HG03571 (cell line): ENCODE results near the gene MATR3.
"Not testable (repeated sequence)": the region's sequence is repeated elsewhere in the genome, so short reads cannot be mapped to it uniquely, and the experiment has no call there.

ENCODE experiments used
- ATAC-seq: cut with Tn5 transposase; IDR thresholded peaks from one replicate; pipeline ENCODE4 v1.9.1; 2021; ENCODE audit not compliant: unreplicated experiment

Gene MATR3

DNA sequence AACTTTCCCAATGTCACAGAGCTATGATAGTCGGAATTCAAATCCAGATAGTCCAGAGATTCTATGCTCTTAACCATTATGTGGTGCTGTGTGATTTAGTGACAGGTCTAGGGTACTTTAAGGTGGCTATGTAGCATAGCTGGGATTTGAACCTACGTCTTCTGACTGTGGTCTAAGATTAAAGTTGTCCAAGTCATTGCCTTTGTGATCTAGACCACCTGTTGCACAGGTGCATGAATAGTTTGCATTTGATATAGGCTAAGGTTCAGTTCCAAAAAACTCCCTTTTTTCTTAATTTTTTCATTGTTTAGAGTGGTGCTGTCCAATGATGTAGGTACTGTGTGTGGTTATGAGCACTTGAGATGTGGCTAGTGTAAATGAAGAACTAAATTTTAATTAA is 50.6 kb downstream of the MATR3 start:
- ATAC-seq: no peak

DNA sequence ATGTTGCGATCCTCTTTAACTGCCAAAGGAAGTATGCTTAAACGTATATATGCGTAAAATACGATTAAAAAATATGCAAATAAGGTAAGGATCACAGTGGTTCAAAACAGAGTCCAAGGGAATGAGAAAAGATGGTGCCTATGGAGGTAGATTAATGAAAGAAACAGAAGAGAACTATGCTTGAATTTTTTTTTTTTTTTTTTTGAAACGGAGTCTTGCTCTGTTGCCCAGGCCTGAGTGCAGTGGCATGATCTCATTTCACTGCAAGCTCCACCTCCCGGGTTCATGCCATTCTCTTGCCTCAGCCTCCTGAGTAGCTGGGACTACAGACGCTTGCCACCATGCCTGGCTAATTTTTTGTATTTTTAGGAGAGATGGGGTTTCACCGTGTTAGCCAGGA is 51.9 kb downstream of the MATR3 start:
- not testable (repeated sequence) for ATAC-seq

DNA sequence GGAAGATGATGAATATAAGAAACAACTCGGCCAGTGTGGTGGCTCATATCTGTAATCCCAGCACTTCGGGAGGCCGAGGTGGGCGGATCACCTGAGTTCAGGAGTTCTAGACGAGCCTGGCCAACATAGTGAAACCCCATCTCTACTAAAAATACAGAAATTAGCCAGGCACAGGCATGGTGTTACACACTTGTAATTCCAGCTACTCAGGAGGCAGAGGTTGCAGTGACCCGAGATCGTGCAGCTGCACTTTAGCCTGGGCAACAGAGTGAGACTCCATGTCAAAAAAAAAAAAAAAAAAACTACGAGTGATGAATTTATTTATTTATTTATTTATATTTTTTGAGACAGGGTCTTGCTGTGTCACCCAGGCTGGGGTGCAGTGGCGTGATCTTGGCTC is 54.3 kb downstream of the MATR3 start:
- not testable (repeated sequence) for ATAC-seq

DNA sequence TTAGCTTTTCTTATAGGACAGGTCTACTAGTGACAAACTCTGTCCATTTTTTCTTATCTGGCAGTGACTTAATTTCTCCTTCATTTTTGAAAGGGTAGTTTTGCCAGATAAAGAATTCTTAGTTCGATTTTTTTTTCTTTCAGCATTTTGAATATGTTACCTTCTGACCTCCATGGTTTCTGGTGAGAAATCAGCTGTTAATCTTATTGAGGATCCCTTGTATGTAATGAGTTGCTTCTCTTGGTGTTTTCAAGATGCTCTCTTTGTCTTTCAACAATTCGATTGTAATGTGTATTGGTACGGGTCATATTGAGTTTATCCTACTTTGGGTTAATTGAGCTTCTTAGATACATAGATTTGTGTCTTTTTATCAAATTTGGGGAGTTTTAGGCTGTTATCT is 60.6 kb downstream of the MATR3 start:
- no peak for ATAC-seq

DNA sequence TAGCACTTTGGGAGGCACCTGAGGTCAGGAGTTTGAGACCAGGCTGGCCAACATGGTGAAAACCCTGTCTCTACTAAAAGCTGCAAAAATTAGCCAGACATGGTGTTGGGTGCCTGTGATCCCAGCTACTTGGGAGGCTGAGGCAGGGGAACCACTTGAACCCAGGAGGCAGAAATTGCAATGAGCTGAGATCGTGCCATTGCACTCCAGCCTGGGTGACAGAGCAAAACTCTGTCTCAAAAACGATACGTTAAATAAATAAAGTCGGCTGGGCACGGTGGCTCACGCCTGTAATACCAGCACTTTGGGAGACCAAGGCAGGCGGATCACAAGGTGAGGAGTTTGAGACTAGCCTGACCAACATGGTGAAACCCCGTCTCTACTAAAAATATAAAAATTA is 62.4 kb downstream of the MATR3 start:
- ATAC-seq: not testable (repeated sequence)

DNA sequence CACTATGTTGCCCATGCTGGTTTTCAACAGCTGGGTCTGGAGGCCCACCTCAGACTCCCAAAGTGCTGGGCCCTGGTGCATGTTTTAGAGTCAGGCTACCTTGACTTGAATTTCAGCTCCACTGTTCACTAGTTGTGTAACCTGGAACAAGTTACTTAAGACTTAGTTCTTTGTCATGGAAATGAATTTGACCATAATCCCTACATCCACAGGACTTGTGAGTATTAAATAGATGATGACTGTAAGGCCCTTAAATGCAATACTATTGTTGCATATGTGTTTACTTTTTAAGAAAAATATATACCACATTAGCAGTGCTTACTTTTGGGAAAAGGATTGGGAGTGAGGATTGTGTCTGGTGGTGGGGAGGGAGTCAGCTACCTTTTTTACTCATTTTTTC is 64.5 kb downstream of the MATR3 start:
- no peak for ATAC-seq

DNA sequence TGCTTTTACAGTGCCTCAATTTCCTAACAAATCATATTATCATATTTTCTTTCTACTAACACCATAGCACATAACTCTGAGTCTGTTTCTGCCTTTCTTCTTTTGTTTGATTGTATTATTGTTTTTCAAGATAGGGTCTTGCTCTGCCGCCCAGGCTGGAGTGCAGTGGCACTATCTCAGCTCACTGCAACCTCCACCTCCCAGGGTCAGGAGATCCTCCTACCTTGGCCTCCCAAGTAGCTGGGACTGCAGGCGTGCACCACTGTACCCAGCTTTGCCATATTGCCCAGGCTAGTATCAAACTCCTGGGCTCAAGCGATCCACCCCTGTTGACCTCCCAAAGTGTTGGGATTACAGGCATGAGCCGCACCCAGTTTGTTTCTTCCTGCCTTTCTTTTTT is 66.8 kb downstream of the MATR3 start:
- no peak for ATAC-seq

DNA sequence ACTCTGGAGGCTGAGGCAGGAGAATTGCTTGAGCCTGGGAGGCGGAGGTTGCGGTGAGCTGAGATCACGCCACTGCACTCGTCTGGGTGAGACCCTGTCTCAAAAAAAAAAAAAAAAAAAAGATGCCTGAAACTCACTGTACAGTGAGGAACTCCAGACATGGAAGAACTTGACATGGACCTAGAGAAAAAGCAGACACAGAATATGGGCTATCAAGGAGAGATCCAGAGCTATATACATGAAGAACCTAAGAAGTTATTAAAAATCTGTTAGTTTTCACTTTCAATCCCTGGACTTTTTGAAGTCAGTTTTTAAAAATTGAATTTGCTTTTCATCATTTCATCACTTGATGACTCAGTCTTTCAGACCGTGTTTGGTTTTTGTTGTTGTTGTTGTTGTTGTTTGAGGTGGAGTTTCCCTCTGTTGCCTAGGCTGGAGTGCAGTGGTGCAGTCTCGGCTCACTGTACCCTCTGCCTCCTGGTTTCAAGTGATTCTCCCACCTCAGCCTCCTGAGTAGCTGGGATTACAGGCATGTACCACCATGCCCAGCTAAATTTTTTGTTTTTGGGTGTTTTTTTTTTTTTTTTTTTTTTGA is 68.4 kb downstream of the MATR3 start:
- ATAC-seq: no peak

DNA sequence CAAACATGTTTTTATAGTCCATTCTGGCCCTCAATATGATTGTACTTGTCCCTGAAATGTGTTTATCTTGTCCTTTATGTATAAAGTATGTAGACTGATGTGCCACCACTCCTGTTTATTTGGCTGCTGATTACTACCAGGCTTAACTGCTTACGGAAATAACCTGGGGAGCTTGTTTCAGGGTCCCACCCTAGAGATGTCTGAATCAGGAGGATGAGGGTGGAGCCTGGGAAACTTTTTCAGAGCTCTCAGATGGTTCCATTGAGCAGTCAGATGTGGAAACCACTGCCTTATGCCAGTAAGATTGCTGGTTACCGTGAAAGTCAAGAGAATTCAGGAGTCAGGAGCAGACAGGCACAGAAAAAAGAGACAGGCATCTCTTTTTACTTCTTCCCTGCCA is 70.4 kb downstream of the MATR3 start:
- ATAC-seq: no peak

DNA sequence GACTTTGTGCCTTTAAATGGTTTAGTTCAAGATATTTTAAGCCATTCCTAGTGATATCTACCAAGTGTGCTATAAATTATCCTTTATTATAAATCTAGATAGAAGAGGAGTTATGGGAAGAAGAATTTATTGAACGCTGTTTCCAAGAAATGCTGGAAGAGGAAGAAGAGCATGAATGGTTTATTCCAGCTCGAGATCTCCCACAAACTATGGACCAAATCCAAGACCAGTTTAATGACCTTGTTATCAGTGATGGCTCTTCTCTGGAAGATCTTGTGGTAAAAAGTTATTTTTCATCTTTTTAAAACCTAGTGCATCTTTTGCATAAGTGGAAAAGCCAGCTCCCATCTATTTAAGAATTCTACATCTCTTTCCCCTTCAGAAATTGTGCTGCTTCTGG is 70.9 kb downstream of the MATR3 start:
- no peak for ATAC-seq

DNA sequence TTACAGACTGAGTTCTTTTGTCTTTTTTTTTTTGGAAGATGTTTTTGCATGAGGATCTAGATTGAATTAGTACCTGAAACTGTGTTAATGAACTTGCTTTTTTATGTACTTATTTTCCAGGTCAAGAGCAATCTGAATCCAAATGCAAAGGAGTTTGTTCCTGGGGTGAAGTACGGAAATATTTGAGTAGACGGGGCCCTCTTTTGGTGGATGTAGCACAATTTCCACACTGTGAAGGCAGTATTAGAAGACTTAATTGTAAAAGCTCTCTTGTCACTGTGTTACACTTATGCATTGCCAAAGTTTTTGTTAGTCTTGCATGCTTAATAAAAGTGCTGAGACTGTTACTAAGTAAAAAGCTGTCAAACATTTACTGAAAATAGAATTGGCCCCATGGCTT is 75.1 kb downstream of the MATR3 start:
- ATAC-seq: no peak

DNA sequence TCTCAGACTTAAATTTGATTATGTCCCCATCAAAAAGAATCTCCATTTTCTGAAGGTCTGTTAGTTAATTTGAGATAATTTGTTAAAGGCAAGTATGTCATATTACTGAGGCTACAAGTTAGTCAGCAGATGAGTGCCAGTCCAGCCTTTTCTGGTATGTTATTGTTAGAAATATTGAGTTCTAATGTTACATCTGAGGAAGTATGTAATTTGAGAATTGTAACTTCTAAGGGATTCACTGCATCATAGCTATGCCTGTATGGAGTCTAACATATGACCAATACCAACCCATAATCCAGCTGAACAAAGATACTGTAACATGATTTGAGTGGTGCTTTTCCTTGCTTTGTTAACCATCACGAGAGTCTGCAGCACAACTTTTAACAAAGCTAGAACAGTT is 75.6 kb downstream of the MATR3 start:
- ATAC-seq: no peak

DNA sequence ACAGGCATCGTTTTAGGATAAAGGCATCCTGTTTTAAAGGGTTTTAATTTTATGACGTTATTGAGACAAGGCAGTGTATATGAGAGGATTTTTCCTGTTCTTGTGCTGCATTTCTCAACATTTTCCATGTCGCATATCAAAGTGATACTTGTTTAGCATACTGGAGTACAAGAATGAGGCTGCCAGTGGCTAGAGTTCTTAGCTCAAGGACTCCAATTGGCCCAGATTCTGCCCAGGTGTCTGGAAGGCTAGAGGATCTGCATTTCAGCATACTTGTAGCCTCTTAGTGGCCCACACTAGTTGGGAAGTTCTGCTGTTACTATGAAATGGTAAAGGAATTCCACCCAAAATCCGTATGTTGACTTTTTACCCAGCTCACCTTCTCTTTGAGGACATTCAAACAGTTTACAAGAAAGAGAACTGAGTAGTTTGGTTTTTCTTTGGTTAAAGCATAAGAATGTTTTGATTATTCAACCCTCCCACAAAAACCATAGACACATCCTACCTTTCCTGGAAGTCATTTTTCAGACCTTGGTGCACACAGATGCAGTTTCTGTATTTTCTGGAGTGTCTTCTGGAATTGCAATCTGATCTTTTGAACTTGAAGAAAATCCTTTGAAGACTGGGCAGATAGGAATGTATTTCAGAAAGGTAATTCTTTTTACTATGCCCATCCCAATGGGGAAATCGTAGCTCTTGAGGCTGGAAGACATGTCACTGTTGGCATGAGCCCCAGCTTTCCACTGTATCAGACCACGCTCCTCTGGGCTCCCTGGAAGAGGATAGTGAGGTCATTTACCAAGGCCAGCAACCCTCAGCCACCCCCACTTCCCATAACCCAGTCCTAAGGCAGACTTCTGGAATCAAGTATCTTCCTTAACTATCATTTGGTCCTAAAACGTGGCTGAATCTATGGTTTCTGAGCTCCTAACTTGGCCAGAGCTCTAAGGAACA is 78.2 kb downstream of the MATR3 start:
- ATAC-seq: no peak

DNA sequence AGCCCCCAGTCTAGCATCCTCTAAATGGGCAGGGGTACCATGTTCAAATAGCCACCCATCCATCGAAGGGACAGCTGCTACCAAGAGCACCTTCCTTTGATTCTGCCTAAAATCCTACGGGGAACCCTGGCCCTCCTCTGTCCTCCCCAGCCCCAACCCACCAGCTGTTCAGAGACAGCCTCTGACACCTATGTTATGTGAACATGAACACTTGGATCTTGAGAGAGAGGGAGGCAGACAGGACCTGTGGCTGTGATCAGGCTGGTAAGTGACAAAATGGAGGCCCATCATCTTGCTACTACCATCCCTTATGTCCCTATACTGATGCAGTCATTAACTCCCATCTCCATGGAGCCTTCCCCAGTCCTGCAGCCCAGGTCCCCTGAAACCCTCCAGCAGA is 81.4 kb downstream of the MATR3 start:
- ATAC-seq: no peak

DNA sequence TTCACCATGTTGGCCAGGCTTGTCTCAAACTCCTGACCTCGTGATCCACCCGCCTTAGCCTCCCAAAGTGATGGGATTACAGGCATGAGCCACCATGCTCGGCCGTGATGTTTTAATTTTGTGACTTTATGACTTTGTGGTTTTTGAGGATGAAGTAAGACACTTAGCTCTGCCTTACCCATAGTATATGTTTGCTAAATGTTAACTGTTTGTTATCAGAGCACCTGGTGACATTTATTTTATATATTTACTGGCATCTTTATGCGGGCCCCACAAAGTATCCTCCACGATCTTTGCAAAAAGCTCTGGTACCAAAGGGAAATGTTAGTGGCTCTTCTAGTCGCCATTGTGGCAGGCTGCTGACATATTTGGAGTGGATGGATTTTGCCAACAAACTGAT is 82.8 kb downstream of the MATR3 start:
- no peak for ATAC-seq

DNA sequence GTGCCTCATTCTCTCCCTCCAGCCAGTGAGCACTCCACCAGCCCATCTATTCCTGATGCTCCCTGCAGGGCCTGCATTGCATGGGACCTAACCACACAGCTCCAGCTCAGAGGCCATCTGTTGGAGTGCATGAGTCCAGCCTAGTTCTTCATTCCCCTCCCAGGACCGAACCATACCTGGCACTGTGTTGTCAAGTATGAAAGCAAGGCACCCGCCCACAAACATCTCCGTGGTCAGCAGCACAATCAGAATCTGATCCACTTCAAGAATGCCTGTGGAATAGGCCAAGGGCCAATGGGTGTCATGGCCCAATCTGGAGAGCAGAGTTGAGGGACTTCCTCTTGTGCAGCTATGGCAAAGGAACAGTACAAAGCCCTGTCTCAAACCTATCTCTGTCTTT is 83.7 kb downstream of the MATR3 start:
- ATAC-seq: no peak

DNA sequence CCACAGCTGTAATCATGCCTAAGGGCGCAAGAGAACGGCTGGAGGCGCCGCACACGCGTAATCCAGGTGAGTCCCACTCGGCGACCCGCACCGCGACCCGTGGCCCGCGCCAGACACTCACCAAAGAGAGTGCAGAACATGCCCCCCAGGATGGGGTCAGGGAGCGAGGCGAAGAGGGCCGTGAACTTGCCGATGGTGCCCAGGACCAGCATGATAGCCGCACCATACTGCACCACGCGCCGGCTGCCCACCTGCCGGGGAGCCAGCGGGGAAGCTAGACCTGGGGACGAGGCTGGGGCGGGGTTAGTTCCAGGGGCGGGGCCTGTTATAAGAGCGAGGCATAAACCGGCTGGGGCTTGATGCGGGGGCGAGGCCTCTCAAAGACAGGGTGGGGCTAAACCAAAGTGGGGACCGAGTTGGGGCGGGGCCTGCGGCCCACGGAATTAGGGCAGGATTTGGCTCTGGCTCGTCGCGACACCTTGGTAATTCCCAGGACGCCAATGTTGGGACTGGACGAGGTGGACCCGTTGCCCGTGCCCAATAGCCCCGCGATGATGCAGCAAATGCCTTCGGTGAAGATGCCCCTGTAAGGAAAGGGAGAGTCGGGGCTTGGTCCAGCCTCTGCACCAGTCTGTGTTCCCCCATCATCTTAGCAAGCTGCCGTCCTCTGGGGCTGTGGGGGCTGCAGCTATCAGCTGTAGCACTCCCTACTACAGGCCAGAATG is 84.7 kb downstream of the MATR3 start:
- no peak for ATAC-seq

DNA sequence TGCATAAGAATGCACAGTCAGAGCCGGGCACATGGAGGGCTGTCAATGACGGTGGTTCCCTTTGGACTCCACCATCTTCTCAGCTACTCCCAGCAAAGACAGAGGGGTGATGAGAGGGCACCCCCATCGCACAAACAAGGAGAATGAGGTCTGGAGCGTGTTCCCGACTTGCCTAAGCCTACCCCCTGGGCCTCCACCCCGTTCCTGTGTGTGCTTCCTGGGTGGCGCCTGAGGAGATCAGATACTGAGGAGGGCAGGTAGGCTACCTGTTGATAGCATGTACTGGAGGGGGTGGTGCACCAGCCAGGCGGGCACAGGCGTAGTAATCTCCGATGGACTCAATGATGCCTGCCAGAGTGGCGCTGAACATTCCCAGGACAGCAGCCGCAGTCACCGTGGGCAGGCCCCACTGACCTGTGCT is 85.4 kb downstream of the MATR3 start:
- ATAC-seq: no peak

DNA sequence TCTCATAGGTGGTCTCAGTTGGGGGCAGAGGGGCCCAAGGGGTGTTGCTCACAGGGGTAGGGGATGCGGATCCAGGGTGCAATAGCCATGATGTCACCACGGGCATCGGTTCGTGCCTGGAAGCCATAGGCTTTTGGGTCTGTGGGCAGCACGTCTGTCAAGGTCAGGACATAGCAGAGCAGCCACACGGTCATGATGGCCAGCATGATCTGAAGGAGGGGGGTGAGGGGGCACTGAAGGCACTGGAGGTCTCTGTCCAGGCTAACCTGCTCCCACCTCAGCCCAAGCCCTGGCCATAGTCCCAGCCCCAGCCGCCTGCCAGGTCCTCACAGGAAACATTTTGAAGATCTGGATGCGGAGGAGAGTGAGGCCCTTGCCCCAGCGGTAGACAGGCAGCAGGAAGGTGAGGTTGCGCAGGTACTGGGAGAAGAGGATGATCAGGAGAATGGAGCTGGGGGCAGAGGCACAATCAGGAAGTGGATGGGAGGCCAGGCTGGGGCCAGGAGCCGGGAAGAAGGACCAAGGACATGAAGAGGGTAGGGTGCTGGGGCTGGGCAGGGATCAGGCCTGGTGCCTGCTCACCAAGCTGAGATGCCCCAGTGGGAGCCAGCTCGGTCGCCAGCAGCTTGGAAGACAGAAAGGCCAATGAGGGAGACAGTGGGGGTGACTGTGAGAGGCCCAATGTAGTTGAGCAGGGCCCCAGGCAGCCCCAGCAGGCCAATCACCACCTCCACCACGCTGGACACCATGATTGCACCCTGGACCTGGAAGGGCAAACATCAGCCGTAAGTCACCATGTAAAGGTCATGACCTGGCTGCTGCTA is 86.3 kb downstream of the MATR3 start:
- ATAC-seq: no peak
